HG03432 (cell line): ENCODE data around the gene ACTN1.
"Not testable (repeated sequence)": the region's sequence is repeated elsewhere in the genome, so short reads cannot be mapped to it uniquely, and the experiment has no call there.

Experiments used
- ATAC-seq: cut with Tn5 transposase; IDR thresholded peaks from one replicate; pipeline ENCODE4 v1.9.1; 2021; ENCODE audit warnings: mild to moderate bottlenecking, moderate library complexity; ENCODE audit not compliant: unreplicated experiment

Gene ACTN1

GRCh38 chr14:68979021-68979721, at the start of gene ACTN1:
Gene ACTN1, minus strand, starts transcription at chr14:68979302. Its CDS starts 246 bp downstream, at chr14:68979056.
- ATAC-seq, result no peak

DNA sequence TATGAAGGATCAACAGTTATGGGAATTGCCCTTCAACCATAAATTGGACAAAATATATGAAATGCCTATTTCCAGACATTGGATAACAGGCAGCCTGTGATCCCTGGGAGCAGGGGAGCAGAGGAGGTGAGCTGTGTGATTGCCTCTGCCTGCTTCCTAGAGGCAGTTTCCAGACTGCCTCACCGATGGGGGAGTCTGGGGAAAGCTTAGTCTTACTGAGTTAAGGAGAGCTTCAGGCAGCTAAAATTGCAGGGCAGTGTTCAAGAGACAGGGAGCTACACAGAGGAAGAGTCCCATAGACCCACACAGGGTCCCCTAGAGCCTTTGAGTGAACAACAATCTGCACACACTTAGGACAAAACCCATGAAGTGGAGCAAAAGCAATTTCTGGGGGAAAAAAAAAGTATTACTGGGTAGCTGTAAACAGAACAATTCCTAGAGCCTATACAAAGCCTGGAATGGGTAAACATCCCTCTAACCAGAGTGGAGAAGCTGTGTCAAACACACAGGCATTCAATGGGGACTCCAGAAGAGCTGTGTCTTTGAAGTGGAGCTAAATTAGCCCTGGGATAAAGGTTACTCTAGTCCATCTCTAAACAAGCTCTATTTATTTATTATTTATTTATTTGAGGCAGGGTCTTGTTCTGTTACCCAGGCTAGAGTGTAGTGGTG, 48.3 kb upstream of the ACTN1 start:
- no peak for ATAC-seq

GRCh38 chr14:69023035-69023434, 43.9 kb upstream of the ACTN1 start:
- no peak for ATAC-seq

- not testable (repeated sequence) for ATAC-seq
Measured at GRCh38 chr14:69022093-69022492, 43.0 kb upstream of the ACTN1 start.

- no peak for ATAC-seq
Measured at GRCh38 chr14:69017706-69018105, 38.6 kb upstream of the ACTN1 start.

DNA sequence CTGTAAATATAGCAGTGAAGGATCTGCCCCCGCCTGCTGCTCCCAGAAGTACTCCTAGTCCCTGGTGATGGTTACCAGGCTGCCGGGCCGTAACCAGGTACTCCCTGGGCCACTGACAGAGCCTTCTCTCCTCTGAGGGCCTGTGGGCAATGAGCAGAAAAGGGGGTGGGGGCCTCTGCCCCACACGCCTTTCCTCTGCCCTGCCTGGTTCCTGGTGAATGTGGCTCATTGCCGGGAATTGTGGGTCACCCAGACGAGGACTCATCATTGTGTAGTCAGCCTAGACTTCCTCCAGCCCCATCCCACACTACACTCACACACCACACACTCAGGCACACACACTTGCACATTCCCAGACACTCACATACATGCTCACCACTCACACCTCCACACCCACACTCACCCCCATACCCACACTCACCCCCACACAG, 35.7 kb upstream of the ACTN1 start:
- ATAC-seq, result no peak

- no peak for ATAC-seq
Measured at GRCh38 chr14:69013943-69014782, 35.1 kb upstream of the ACTN1 start.

DNA sequence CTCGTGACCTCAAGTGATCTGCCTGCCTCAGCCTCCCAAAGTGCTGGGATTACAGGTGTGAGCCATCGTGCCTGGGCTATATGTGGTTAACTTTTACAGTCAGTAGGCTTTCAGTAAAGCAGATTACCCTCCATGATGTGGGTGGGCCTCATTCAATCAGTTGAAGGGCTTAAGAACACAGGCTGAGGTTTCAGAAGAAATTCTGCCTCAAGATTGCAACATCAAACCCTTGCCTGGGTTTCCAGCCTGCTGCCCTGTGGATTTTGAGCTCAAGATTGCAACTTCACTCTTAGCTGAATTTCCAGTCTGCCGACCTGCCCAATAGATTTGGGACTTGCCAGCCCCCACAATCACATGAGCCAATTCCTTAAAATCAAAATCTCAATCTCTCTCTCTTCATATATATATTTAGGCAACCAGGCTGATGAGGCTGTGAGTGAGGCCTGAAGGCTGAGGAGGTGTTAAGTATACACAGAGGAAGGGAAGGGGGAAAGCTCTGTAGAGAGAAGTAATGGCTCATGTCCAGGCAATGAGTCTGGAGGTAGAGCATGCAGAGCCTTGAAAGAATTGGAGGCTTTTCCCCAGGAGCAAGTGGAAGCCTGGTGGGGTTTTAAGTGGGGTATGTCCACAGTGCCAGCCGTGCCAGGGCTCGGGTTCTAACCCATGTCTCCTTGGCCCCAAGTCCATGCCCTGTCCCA, 33.3 kb upstream of the ACTN1 start:
- no peak for ATAC-seq

- ATAC-seq, result no peak
Measured at GRCh38 chr14:69010648-69011047, 31.5 kb upstream of the ACTN1 start.

DNA sequence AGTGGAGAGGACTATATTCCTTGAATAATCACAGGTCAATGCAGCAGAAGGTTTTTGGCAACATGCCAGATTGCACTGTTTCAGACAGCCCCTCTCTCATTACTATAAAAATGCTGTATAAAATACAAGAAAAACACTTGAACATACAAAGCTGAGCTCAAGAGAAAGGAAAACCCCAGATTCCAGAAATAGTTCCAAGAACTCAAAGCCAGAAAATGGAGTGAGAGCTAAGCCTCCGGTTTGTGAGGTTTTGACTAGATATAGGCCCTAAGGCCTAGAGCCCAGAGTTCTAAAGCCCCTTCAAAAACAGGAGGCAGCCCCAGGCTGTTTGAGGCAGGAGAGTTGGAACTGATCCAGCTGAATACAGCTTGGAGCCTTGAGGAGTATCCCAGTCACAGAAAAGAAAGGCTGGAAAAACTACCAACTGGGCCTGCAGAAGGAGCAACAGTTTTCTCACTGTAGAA, 29.4 kb upstream of the ACTN1 start:
- no peak for ATAC-seq

- ATAC-seq, result no peak
Measured at GRCh38 chr14:69006346-69006745, 27.2 kb upstream of the ACTN1 start.

DNA sequence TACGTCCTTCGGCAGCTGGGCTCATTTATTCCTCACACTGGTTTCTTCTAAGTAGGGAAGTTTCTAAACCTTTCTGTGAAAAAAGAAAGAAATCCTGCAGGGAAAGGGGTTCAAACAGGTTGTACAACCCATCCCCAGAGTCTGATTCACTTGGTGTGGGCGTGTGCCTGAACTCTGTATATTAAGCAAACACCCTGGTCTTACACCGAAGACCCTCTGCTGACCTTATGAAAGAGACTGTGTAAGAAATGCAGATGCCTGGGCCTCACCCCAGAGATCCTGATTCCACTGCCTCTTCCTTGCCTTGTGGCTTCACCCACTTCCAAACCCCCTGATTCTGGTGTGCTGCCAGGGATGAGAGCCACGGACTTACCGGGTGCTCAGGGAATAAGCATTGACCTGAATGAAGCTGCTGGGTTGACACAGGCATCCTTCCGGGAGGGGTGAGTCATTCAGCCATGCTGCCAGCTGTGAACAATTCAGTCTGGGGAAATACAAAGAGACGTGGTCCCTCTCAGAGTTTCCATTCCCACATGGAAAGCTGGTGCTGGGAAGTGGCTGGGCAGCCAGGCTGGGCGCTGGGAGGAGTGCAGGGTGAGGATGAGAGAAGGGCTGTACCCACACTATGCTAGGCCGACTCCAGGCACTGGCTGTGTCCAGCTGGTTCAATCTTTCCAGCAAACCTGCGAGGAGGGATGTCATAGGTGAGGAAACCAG, 26.5 kb upstream of the ACTN1 start:
- no peak for ATAC-seq

DNA sequence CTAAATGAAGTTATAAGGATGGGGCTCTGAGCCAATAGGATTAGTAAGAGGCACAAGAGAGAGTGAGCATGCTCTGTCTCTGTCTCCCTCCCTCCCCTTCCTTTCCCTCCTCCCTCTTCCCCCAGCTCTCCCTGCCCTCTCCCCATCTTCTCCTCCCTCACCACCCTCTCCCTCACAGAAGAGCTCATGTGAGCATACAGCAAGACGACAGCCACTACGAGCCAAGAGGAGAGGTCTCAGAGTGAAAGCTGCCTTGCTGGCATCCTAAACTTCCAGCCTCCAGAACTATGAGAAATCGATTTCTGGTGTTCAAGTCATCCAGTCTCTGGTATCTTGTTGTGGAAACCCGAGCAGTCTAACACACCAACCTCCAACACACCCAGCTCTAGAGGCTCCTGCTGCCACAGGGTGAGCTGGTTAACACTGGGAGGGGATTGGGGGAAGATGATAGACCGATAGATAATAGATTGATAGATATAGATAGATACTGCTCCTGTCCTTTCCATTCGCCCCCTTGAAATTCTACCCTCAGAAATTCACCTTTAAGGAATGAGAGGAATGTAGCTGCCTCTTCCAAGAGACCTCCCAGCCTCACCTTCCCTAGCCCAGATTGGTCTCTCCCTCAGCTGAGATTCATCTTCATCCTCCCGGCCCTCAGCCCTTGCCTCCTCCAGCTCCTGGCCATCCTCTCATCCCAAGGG, 25.8 kb upstream of the ACTN1 start:
- ATAC-seq, result no peak

GRCh38 chr14:69003626-69004025, 24.5 kb upstream of the ACTN1 start:
- ATAC-seq, result no peak

- ATAC-seq, result no peak
Measured at GRCh38 chr14:69002069-69002468, 23.0 kb upstream of the ACTN1 start.

GRCh38 chr14:69001375-69001774, 22.3 kb upstream of the ACTN1 start:
- ATAC-seq, result no peak

- ATAC-seq, result no peak
Measured at GRCh38 chr14:68998062-68998461, 19.0 kb upstream of the ACTN1 start.

DNA sequence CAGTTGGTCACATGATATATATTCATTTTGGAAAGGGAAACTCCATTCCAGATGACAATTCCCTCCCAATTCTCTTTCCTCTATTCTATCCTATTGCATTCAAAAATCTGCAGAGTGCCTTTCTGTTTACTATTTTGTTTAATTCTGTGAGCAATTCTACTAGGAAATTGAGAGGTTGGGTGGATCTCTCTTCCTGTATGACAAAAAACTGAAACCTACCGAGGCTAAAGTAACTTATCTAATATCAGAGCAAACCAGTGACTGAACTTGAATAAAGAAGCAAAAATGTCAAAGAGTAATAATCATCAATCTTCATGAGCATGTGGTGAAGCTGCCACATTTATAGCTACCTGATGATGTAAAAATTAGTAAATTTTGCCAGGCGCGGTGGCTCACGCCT, 16.6 kb upstream of the ACTN1 start:
- no peak for ATAC-seq

DNA sequence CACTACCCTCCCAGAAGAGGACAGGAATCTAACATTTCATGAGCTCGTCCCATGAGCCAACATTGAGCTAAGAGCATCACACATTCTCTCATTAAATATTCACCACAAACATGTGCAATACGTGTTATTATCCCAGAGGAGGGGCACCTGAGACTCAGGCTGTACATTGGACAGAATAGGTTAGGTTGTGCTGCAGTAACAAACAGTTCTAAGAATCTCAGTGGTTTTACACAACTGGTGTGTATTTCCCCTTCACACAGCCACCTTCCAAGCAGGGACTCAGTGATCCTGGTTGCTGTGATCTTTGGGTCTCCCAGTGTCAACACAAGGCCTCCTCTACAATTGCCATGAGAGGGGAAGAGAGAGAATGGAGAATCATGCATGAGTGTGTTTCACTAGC, 15.0 kb upstream of the ACTN1 start:
- ATAC-seq, result no peak

GRCh38 chr14:68987653-68988036, 8.5 kb upstream of the ACTN1 start:
- ATAC-seq, result no peak
